Measurements from ENCODE around the gene STAC3. TPM values are rescaled to one million over a fixed set of nuclear protein-coding genes. Genes with fewer than 3 reads are reported as not detected.

The STAC3 gene
- total and polyA plus RNA-seq, 11 donors, result 0.47 to 5.7 (median 0.80) TPM; not detected in 1

GRCh38 chr12:57195186-57195585 lies 55.8 kb downstream of the STAC3 start:
- Histone ChIP-seq H3K4me3 (no peak overlapping the region), H3K4me1 (peaks cover 0 to 8% (median 2%) of the 10 kb centered on the region in 12 donors), H3K27me3 (no peaks in the 10 kb centered on the region), H3K27ac (no peak overlapping the region), H3K36me3 (peaks cover 0 to 99% (median 96%) of the 10 kb centered on the region in 9 donors), H3K9me3 (no peaks in the 10 kb centered on the region)
- 87 to 91% (median 89%) methylated on average over 18 to 19 of the region's 19 CpGs for WGBS, 4 donors
- no peak for DNase-seq
- TF ChIP-seq CTCF (IDR thresholded peaks at IDR 0.05), result no peak
- TF ChIP-seq POLR2A (IDR thresholded peaks at IDR 0.05), result no peak
- intact Hi-C loops (cut with DNase I), result no loop called here
- no peak for ATAC-seq

- DNase-seq (no peak), ATAC-seq (no peak)
- intact Hi-C loops (cut with DNase I), result no loop called here
- no peak for TF ChIP-seq CTCF (IDR thresholded peaks at IDR 0.05)
- no peak for TF ChIP-seq POLR2A (IDR thresholded peaks at IDR 0.05)
- Histone ChIP-seq H3K36me3 (peaks cover 0 to 99% (median 88%) of the 10 kb centered on the region in 9 donors), H3K4me3 (no peak overlapping the region), H3K27ac (no peak overlapping the region), H3K9me3 (no peaks in the 10 kb centered on the region), H3K27me3 (no peaks in the 10 kb centered on the region), H3K4me1 (peaks cover 0 to 17% (median 8%) of the 10 kb centered on the region in 12 donors)
- WGBS, 4 donors, result 90 to 94% (median 93%) methylated on average over 13 to 18 of the region's 18 CpGs
Measured at GRCh38 chr12:57194253-57194652, 56.7 kb downstream of the STAC3 start.

- DNase-seq, result no peak
- intact Hi-C loops (cut with DNase I), result no loop called here
- 88 to 93% (median 90%) methylated on average over 16 to 19 of the region's 19 CpGs for WGBS, 4 donors
- H3K27me3 ChIP-seq, result no peaks in the 10 kb centered on the region
- peaks cover 0 to 99% (median 88%) of the 10 kb centered on the region in 9 donors for H3K36me3 ChIP-seq
- H3K9me3 ChIP-seq, result no peaks in the 10 kb centered on the region
- TF ChIP-seq POLR2A (IDR thresholded peaks at IDR 0.05), result no peak
- no peak for TF ChIP-seq CTCF (IDR thresholded peaks at IDR 0.05)
- ATAC-seq, result no peak
- no peak overlapping the region for H3K4me3 ChIP-seq
- no peak overlapping the region for H3K27ac ChIP-seq
- H3K4me1 ChIP-seq, result peaks cover 0 to 17% (median 8%) of the 10 kb centered on the region in 12 donors
Measured at GRCh38 chr12:57193706-57194245, 57.2 kb downstream of the STAC3 start.

MicroRNAs within 50 kb of the gene (microRNA counts, 767-probe panel; counts per million panel counts)
- microRNA hsa-miR-1228-3p, result 71.6 to 309 counts per million in 2 donors

Small RNA genes within 50 kb of the gene (microRNA-seq; reads per million reads assigned to microRNA genes)
- 1.1 to 2.3 (median 1.4) reads per million in 4 donors for gene MIR1228

Other genes starting within 250 kb of the STAC3 start
- gene ZBTB39, start 244.6 kb downstream of the STAC3 start, total RNA-seq, result 1 to 10 TPM; 2.7 to 4.5 (median 3.6) TPM
- gene ZBTB39, start 244.6 kb downstream of the STAC3 start, polyA plus RNA-seq, result 1 to 10 TPM; 1.5 to 2.6 TPM
- gene TAC3, start 234.7 kb downstream of the STAC3 start, total RNA-seq, result not detected
- gene TAC3, start 234.7 kb downstream of the STAC3 start, polyA plus RNA-seq, result not detected
- gene MYO1A, start 201.1 kb downstream of the STAC3 start, total RNA-seq, result under 1 TPM in 3 of 9 donors, not detected in 6; 0.06 to 0.77 (median 0.45) TPM
- gene MYO1A, start 201.1 kb downstream of the STAC3 start, polyA plus RNA-seq, result under 1 TPM in 1 of 2 donors, not detected in 1; 0.19 TPM
- gene NEMP1, start 172.4 kb downstream of the STAC3 start, total RNA-seq, result 10 to 100 TPM in 1 of 9 donors, 1 to 10 TPM in 8; 1.7 to 12.0 (median 3.6) TPM
- gene NEMP1, start 172.4 kb downstream of the STAC3 start, polyA plus RNA-seq, result 1 to 10 TPM; 1.4 to 2.2 TPM
- 10 to 100 TPM in 8 of 9 donors, 1 to 10 TPM in 1; 8.7 to 20.3 (median 11.8) TPM for gene NAB2, start 162.1 kb downstream of the STAC3 start, total RNA-seq
- gene NAB2, start 162.1 kb downstream of the STAC3 start, polyA plus RNA-seq, result 10 to 100 TPM; 10.7 to 30.1 TPM
- 10 to 100 TPM; 31.6 to 87.7 (median 37.6) TPM for gene STAT6, start 139.8 kb downstream of the STAC3 start, total RNA-seq
- gene STAT6, start 139.8 kb downstream of the STAC3 start, polyA plus RNA-seq, result 10 to 100 TPM; 39.6 to 41.0 TPM
- 100 to 1,000 TPM in 4 of 9 donors, 10 to 100 TPM in 5; 51.5 to 316 (median 71.1) TPM for gene LRP1, start 122.7 kb downstream of the STAC3 start, total RNA-seq
- 10 to 100 TPM; 23.0 to 31.5 TPM for gene LRP1, start 122.7 kb downstream of the STAC3 start, polyA plus RNA-seq
- gene LRP1-AS, start 103.6 kb downstream of the STAC3 start, total RNA-seq, result not detected
- gene LRP1-AS, start 103.6 kb downstream of the STAC3 start, polyA plus RNA-seq, result not detected
- 1 to 10 TPM; 1.9 to 8.0 (median 3.2) TPM for gene NXPH4, start 34.4 kb downstream of the STAC3 start, total RNA-seq
- gene NXPH4, start 34.4 kb downstream of the STAC3 start, polyA plus RNA-seq, result 1 to 10 TPM; 1.3 to 2.3 TPM
- gene SHMT2, start 21.5 kb downstream of the STAC3 start, total RNA-seq, result 10 to 100 TPM; 26.2 to 46.7 (median 35.5) TPM
- 10 to 100 TPM; 15.9 to 76.5 TPM for gene SHMT2, start 21.5 kb downstream of the STAC3 start, polyA plus RNA-seq
- 100 to 1,000 TPM in 1 of 9 donors, 10 to 100 TPM in 8; 33.1 to 102 (median 61.9) TPM for gene R3HDM2, start 179.9 kb upstream of the STAC3 start, total RNA-seq
- gene R3HDM2, start 179.9 kb upstream of the STAC3 start, polyA plus RNA-seq, result 10 to 100 TPM; 12.7 to 24.5 TPM
- gene INHBC, start 183.6 kb upstream of the STAC3 start, total RNA-seq, result under 1 TPM in 1 of 9 donors, not detected in 8; 0.27 TPM
- under 1 TPM in 1 of 2 donors, not detected in 1; 0.03 TPM for gene INHBC, start 183.6 kb upstream of the STAC3 start, polyA plus RNA-seq
- gene INHBE, start 204.1 kb upstream of the STAC3 start, total RNA-seq, result under 1 TPM in 1 of 9 donors, not detected in 8; 0.64 TPM
- under 1 TPM in 1 of 2 donors, not detected in 1; 0.03 TPM for gene INHBE, start 204.1 kb upstream of the STAC3 start, polyA plus RNA-seq
- gene GLI1, start 208.6 kb upstream of the STAC3 start, total RNA-seq, result 1 to 10 TPM in 4 of 9 donors, under 1 TPM in 5; 0.19 to 2.6 (median 0.83) TPM
- under 1 TPM; 0.08 to 0.97 TPM for gene GLI1, start 208.6 kb upstream of the STAC3 start, polyA plus RNA-seq
- gene ARHGAP9, start 228.7 kb upstream of the STAC3 start, total RNA-seq, result 10 to 100 TPM in 2 of 9 donors, 1 to 10 TPM in 7; 2.2 to 33.4 (median 3.9) TPM
- gene ARHGAP9, start 228.7 kb upstream of the STAC3 start, polyA plus RNA-seq, result 1 to 10 TPM; 1.7 to 3.4 TPM
- gene MARS1, start 236.9 kb upstream of the STAC3 start, total RNA-seq, result 100 to 1,000 TPM in 1 of 9 donors, 10 to 100 TPM in 8; 36.8 to 109 (median 69.7) TPM
- gene MARS1, start 236.9 kb upstream of the STAC3 start, polyA plus RNA-seq, result 10 to 100 TPM; 91.7 to 98.0 TPM

All from heart left ventricle (tissue), 16 donors.